ENCODE measurements around the gene UBTD1. TPM values are rescaled to one million over a fixed set of nuclear protein-coding genes. Genes with fewer than 3 reads are reported as not detected.

UBTD1 gene
- total RNA-seq, 1 donor from 2014 or later: 37.7 TPM

DNA sequence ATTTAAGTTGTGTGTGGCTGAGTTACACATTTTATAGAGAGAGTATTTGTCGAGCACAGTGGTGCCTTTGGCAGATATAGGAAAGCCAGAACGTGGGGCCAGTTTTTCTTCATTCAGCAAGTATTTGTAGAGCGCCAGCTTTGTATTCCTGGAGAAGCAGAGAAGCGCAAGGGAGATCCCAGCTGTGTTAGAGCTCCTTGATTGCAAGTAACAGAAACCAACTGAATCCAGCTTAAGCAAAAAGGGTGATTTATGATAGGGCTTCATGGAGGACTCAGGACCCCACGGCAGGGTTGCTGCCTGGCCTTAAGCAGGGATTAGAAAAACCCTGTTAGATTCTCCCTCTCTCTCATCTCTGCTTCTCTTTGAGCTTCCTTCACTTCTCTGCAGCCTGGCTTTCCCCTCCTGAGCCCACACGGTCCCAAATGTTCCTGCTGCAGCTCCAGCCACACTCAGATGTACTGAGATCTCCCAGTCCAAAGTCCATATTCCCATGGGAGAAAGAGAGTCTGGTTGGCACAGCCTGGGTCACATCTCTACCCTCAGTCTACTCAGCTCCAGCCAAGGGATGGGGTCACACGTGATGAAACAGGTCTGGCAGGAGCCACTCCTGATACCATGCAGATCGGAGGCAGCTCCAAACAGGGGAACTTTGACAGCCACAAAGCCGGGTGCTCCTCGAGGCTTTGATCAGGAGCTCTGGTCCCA, 16.7 kb downstream of the UBTD1 start:
- DNase-seq: no peak

DNA sequence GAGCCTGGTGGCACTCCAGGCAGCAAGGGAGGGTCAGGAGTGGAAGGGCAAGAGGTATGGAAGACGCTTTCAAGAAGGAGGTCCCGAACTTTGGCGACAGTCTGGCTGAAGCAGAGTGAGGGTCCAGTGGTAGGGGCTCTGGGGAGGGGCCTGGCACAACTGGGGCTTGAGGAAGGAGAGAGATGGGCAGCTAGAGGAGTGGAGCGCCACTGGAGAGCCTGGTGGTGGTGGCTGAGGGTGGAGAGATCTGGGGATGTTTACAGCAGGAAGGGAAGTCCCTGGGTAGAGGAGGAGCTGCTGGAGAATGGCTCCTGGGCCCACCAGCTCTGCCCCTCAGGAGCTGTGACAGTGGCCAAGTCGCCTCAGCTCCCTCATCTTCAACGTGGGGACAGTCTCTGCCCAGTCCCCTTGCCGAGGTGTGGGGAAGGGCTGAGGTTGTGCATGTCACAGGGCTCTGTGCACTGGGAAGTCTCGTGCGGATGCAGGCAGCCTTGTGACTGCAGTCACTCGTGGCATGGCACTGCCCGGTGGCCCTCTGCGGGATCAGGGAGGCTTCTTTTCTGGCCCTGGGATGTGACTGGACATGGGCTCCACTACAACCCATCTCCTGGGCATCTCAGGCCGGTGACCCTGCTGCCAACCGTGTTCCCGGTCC, 18.5 kb downstream of the UBTD1 start:
- no peaks in the 10 kb centered on the region for H3K27me3 ChIP-seq (ENCODE audit: low read depth)
- peak overlapping the region; percentile 60 for H3K27ac ChIP-seq
- no peaks in the 10 kb centered on the region for H3K36me3 ChIP-seq
- TF ChIP-seq, protein P1, sequence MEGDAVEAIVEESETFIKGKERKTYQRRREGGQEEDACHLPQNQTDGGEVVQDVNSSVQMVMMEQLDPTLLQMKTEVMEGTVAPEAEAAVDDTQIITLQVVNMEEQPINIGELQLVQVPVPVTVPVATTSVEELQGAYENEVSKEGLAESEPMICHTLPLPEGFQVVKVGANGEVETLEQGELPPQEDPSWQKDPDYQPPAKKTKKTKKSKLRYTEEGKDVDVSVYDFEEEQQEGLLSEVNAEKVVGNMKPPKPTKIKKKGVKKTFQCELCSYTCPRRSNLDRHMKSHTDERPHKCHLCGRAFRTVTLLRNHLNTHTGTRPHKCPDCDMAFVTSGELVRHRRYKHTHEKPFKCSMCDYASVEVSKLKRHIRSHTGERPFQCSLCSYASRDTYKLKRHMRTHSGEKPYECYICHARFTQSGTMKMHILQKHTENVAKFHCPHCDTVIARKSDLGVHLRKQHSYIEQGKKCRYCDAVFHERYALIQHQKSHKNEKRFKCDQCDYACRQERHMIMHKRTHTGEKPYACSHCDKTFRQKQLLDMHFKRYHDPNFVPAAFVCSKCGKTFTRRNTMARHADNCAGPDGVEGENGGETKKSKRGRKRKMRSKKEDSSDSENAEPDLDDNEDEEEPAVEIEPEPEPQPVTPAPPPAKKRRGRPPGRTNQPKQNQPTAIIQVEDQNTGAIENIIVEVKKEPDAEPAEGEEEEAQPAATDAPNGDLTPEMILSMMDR (IDR thresholded peaks at IDR 0.05): no peak
- peaks cover 69% of the 10 kb centered on the region for H3K4me1 ChIP-seq
- DNase-seq: no peak
- no peaks in the 10 kb centered on the region for H3K9me3 ChIP-seq
- no peak overlapping the region for H3K4me3 ChIP-seq
- ATAC-seq: no peak
- intact Hi-C loops (cut with DNase I): no loop called here

More for the DNA sequence above, 16.7 kb downstream of the UBTD1 start:
- peaks cover 63% of the 10 kb centered on the region for H3K4me1 ChIP-seq
- no peak overlapping the region for H3K4me3 ChIP-seq
- H3K36me3 ChIP-seq: no peaks in the 10 kb centered on the region
- ATAC-seq: no peak
- no peak overlapping the region for H3K27ac ChIP-seq
- TF ChIP-seq, protein P1 (IDR thresholded peaks at IDR 0.05): no peak
- no peaks in the 10 kb centered on the region for H3K9me3 ChIP-seq
- H3K27me3 ChIP-seq (ENCODE audit: low read depth): no peaks in the 10 kb centered on the region
- intact Hi-C loops (cut with DNase I): no loop called here

DNA sequence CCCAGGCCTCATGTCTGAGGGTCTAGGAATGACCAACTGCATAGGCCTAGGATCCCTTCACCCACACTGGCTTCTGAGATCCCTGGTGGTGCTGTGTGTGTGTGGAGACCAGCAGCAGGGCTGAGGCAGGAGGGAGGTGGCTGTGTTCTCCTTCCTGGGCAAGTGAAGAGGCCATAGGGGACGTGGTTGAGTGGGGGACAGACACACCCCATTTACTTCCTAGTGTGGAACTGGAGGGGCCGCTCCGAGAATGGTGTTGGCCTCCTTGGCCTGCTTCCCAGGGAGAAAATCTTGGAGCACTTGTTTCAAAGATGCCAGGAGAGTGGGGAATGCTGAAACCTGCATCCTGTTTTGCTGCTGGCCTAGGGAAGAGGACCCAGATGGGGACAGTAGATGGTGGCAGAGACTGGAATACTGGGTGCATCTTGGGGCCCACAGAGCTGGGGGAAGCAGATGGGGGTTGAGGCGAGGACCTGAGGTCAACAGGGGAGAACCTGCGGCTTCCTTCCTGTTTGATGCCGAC, 19.1 kb downstream of the UBTD1 start:
- no peaks in the 10 kb centered on the region for H3K36me3 ChIP-seq
- peaks cover 68% of the 10 kb centered on the region for H3K4me1 ChIP-seq
- DNase-seq (no peak), ATAC-seq (peak; percentile 11 to 43)
- no peaks in the 10 kb centered on the region for H3K27me3 ChIP-seq (ENCODE audit: low read depth)
- peak overlapping the region; percentile 60 for H3K27ac ChIP-seq
- no peak overlapping the region for H3K4me3 ChIP-seq
- no peaks in the 10 kb centered on the region for H3K9me3 ChIP-seq
- intact Hi-C loops (cut with DNase I): no loop called here
- TF ChIP-seq, protein P1 (IDR thresholded peaks at IDR 0.05): no peak

DNA sequence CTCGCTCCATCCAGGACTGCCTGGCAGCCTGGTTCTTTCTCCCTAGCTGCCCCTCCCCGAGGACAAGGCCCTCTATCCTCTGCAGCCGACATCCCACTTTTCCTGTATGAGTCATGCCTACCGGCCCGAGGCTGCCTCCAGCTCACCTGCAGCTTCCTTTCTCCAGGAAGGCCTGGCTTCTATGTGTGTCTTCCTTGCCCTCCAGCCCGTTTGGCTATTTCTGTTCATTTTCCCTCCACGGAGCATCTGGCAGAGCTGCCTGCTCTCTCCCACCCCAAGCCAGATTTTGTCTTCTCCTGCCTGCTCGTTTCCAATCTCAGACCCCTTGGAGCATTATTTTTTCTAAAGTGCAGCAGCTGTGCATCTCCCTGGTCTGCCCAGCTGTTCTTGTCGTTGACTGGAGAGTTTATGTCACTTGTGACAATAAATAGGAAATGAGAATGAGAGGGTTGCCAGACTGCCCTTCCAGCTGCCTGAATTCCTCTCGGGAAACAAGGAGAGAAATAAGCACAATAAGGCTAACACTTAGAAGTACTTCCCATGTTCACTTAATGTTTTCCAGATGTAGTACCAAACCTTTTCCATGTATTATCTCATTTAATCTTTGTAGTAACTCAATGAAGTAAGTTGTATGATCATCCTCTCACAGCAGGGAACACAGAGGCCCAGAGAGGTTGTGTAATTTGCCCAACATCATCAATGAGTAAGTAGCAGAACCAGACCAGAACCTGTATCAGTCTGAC, 19.7 kb downstream of the UBTD1 start:
- DNase-seq: no peak
- H3K4me1 ChIP-seq: peaks cover 74% of the 10 kb centered on the region

DNA sequence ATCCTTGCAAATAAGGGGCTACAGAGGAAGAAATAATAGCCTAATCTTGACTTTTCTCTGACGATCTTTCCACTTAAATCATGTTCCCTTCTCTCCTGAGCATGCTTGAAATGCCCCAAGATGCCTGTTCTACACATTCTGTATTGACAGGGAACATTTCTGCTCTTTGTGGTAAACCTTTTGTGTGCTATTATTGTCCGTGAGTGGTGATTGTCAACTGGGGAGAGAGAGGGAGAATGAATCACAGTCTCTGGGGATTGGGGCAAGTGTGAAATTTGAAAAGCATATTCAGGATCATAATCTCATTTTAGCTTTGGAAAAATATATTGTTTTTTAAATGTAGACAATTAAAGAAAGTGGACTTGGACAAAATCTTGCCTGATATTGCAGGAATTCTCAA, 20.6 kb downstream of the UBTD1 start:
- TF ChIP-seq, protein P1 (IDR thresholded peaks at IDR 0.05): no peak
- no peak for ATAC-seq
- peak overlapping the region; percentile 77 for H3K27ac ChIP-seq
- DNase-seq: no peak
- H3K4me1 ChIP-seq: peaks cover 74% of the 10 kb centered on the region
- intact Hi-C loops (cut with DNase I): no loop called here
- no peaks in the 10 kb centered on the region for H3K27me3 ChIP-seq (ENCODE audit: low read depth)
- H3K36me3 ChIP-seq: no peaks in the 10 kb centered on the region
- no peak overlapping the region for H3K4me3 ChIP-seq
- H3K9me3 ChIP-seq: no peaks in the 10 kb centered on the region

More for the DNA sequence above, 19.7 kb downstream of the UBTD1 start:
- Histone ChIP-seq H3K9me3 (no peaks in the 10 kb centered on the region), H3K27ac (peak overlapping the region; percentile 60), H3K27me3 (ENCODE audit: low read depth) (no peaks in the 10 kb centered on the region), H3K36me3 (no peaks in the 10 kb centered on the region), H3K4me3 (no peak overlapping the region)
- peak; percentile 39 to 53 for ATAC-seq
- TF ChIP-seq, protein P1 (IDR thresholded peaks at IDR 0.05): no peak
- intact Hi-C loops (cut with DNase I): no loop called here
